Hematopoietic multipotent progenitor cell treated with erythropoietin and hydrocortisone succinate and interleukin-3 and kit ligand, for 4 days (in vitro differentiated cells): Measurements from ENCODE around the gene VIPR2.

Source experiments
- DNase-seq: peaks from one replicate; pipeline ENCODE4 v3.0.0-alpha.2; 2015

VIPR2 gene

DNA sequence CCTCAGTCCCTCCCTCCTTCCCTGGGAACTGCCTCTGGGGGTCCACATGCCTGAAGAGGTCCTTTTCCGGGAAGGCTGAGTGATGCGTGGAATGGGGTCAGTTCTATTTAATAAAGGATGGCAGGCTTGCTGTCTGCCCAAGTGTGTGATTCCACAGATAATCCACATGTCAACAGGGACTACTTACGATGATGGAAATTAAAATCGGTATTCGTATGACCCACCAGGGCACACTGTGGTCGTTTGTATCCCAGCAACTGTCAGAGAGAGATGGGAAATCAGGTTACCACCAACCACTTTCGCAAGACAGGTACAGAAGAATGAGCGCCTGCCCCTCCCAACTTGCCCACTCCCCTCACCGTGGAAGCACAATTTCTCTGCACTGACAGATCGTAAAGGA lies 110.3 kb downstream of the VIPR2 start:
- DNase-seq, result no peak

DNA sequence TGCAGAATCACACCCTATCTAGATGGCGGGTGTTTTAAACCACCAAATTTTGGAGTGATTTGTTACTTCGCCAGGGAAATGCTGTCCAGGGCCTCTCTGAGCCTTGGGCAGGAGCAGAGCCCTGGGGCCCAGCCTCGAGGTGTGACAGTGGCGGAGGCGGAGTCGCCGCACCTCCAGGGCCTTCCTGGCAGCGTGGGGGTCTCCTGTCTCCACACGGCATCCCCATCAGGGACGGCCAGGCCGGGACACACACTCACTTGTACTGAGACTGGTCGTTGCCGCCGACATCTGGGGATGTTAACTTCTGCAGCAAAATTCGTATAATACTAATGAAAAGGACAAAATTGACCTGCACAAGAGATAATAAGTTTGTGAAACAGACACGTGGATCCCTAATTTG lies 110.7 kb downstream of the VIPR2 start:
- no peak for DNase-seq

DNA sequence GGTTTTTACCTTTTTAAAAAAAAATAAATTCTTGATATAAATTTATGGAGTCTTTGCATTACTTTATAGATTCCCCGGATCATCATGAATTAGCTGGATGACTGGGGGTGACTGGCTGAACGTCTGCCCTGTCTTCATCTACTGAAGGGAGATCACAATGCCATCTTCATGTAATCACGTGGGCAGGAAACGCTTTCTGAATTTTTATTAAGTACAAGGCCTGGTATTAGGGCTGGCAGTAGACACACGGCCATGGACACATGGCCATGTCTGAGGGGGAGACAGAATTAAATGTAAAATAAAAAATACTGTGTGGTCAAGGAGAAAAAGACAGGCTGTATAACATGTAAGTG lies 111.2 kb downstream of the VIPR2 start:
- no peak for DNase-seq

DNA sequence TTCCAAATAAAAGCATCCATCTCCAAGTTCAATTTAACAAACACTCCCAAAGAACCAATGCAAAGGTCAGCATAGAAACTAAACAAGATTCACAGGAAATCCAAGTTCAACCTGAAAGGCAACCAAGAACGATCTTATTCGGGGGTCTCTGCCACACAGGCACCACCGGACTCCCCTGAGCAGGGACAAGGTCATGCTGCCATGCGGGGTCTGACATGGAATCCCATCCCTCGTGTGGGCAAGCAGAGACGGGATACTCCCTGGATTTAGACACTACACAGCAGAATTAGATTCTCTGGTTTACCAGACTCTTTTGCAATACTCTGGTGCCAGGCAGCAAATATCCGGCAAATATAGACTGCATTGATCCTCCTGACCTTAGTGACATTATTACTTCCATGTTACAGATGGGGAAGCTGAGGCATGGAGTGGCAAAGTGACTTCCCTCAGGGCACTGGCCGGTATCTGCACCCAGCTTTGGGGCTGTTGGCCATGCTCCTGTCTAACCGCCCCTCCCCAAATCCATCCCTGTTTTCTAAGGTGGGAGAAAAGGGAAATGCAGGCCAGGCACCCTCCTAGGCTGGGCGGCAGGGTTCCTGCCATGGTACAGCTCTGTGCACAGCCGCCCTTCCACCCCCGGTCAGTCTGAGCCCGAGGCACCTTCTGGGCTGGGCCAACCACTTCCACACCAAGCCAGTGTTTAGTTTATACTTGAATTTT lies 111.8 kb downstream of the VIPR2 start:
- DNase-seq, result no peak

DNA sequence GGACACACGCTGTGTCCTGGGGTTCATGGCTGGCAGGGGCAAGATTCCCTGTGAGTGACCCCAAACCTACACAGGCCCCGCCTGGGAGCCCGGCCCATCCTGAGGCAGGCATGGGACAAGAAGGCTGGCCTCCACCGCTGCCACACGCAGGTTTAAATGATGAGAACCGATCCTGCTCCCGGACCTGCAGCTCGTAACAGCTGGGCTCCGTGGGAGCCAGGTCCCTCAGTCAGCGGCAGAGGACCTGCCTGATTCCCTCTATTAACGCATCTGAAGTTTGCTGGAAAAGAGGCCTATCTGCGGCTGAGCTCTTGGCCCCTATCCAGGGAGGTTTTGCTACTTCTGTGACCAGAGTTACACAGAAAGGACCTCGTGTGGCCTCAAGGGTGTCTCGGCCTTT lies 112.3 kb downstream of the VIPR2 start:
- no peak for DNase-seq

DNA sequence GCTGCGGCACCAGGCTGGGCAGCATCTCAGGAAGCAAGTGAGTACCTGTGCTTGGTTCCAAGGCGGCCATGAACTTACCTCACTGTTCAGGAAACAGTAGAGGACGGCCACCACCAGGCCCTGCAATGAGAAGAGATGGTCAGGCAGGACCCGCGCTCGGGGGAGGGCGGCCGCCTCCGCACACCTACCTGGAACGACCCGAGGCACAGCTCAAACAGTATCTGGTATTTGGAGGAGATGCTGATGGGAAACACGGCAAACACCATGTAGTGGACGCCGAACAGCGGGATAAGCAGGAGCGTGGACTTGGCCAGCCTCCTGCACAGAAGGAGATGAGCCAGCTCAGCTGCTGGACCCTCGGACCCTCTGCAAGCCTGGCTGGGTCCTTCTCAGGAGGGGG lies 112.9 kb downstream of the VIPR2 start:
- DNase-seq, result no peak

DNA sequence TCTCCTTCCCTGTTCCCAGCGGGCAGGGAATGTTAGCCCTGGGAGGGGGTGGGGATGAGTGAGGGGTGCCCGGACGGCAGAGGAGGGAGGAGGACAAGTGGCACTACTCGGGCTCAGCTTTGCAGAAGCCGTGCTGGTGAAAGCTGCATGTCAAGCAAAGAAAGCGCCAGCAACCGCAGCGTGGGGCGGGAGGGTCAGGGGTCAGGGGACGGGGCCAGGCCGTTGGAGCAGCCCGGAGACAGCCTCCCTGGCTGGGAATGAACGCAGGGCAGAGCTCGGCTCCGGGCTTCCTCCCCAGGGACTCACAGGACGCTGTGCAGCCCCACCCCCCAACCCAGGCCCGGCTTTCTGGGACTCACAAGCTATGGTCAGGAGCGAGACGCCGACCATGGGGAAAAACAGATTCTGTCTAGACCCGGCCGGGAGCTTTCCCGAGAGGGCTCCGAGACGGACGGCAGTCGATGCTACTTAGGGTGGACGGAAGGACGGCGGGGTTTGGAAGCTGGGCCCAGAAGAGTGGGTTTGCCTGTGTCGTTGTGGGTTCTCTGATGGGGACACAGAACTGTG lies 113.4 kb downstream of the VIPR2 start:
- DNase-seq, result no peak

DNA sequence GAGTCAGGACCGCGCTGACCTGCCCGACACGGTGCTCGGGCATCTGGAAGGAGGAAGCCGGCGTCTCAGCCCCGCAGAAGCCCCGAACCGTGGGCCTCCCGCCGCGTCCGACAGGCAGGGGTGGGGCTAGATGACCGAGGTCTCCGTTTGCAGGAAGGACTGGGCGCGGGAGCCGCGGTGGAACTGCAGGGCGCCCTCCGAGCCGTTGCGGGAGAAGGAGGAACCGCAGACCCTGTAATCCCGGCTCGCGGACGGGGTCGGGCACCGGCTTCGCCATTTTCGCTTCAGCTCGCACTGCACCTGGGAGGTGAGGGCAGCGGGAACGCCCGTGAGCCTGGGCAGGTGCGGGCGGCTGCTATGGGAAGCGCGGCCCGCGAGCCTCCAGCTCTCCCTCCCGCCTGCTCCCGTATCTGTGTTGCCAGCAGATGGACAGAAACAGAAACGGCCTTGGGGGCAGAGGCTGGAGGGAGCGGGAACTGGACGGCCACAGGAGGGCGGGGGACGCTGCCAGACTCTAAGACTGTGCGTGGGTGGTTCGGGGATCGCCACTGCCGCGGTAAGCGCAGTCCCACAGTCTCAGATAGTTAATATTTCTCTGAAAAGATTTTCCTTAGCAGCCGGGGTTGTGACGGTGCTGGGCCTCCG lies 114.1 kb downstream of the VIPR2 start:
- DNase-seq, result peak; percentile 64

DNA sequence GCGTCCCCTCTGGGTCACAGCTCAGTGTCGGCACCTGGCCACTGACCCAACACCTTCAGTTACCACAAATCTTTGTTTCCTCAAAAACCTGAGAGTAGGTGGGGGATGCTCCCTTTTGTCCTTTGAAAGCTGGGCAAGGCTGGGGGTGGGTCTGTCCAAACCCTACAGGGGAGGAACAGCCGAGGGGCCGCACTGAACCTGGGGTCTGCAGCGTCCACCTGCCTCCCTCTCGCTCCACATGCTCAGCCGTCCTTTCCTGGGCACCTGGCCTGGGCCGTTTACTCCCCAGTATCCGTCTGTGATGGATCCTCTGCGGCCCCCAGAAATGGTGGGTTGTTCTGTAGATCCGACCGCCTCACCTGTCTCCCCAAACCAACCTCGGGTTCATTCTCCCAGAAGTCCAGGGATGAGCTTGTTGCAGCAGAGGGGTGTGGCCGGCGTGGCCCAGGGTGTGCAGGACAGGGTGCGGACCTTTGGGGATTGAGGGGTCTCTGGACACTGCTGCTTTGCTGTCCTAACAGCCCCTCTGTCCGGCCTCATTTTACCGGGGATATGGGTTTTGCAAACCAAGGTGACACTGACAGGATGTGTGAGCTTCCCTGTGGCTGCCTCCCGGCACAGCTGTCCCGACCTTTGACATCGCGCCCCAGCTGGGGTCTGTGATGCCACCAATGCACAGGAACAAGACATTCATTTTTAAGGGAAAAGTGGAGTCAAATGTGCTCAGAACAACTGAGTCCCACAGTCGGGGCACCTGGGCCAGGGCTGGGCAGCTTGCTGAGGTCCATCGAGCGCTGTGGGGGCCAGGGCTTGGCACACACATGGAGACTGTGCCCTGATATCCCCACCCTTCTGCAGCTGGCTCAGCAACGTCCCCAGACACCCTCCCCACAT lies 115.9 kb downstream of the VIPR2 start:
- no peak for DNase-seq

DNA sequence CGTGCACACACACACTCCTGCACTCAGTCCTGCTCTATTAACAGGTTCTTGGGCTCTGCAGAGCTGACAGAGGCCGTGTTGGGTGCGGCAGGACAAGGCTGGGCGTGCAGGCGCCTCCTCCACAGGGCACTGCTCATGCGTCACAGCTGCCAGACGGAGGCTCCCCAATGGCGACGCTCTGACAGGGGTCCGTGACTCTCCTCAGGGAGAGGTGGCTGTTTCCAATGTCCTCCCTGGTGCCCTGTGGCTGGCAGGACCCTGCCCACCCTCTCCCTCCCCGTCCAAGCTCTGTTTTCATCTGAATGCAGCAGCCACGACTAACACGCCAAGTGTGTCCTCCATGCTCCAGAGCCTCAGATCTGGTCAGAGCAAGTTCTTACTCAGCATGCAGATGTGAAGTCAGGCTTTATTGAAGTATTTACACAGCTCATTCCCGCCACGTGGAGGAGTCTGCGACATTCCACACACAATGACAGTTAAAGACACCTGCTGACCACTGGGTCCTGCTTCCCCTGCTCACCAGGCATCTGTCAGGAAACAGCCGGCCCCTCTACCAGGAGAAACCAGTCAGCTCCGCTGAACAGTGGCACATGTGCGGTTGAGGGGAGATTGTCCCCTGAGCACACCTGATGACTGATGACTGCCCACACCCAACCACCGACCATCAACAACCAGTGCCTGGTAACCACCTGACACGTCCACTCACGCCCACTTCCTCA lies 116.7 kb downstream of the VIPR2 start:
- no peak for DNase-seq

DNA sequence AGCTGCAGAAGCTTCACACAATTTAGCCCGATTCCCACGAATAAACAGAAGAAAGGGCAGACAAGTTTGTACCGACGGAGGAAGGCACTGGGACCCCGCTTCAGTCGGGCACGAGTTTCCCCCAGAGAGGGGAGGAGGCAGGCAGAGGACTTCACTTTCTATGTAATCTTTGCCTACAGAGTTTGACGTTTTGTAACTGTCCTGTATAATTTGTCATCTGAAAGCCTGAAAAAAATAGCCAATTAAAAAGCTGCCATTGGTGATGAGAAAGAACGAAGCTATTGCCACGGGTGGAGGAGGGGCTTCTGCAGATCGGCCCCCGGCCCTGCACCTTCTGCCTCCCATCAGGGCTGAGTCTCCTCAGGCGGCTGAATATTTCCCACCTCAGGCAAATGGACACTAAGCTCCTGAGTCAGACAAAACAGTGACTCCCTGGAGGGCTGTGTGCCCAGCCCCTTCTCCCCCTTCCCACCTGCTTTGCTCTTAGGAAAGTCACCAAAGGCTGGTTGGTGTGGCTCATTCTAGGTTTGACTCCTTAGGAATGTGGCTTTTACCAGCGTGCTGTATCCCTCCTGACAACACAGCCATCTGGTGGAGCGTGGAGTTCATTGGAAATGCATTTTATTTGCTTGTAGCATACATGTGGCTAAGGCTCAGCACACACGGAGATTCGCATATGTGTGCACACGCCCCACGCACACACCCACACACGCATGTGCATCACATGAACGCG lies 117.4 kb downstream of the VIPR2 start:
- no peak for DNase-seq

DNA sequence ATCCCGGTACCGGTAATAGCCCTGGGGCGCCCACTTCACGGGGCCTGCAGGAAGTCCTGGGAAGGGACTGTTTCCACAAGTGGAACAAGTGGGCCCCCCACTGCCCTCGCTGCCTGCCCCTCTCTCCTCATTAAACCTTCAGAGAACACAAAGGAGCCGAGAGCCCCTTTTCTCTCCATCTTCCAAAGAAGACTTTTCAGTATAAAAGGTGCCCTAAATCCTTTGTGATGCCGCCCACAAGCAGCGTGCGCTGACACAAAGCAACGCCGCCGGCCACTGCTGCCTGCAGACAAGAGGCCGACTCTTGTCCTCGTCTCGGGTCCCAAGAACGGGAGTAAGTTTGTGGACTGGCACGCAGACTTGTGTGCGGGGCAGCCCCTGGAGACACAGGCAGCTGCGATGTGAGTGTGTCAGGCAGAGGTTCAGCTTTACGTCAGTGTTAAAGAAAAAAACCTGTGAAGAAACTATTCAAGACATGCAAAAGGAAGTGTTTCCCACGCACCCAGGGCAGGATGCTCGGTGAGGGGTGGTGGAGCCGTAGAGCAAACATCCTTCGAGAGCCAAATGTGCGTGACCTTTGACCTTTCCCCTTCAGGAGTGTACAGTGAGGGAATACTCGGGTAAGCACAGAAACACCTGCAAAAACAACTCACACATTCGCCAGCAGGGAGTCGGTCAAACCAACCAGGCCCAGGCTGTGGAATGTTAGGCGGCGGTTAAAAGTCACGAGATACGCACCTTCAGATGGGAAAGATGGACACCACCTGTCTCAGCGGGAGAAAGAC lies 118.2 kb downstream of the VIPR2 start:
- no peak for DNase-seq

DNA sequence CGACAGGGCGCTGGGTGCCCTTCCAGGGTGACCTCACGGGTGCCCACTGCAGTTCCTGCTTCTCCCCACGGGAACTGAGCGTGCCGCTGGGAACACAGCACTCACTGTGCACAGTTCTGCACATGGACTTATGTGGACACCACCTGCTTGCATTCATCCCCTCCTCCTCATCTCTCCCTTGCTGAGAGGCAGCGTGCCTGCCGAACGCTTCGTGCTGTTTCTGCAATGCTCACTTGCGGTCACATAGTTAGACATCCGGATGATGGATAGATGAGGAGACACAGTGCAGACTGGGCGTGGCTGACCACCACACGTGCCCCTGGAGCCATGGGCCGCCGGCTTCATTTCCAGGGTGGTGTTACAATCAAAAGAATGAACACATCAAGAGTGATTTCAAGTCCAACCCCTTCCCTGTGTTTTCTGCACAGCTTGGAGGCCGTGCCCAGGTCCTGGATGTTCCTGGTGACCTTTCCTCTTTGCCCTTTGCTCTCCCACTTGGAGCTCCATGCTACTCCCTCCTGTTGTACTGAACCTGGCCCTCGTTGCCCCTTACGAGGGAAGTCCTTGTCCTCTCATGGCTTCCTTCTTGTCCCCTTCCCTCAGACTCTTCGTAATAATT lies 119.4 kb downstream of the VIPR2 start:
- DNase-seq, result no peak

DNA sequence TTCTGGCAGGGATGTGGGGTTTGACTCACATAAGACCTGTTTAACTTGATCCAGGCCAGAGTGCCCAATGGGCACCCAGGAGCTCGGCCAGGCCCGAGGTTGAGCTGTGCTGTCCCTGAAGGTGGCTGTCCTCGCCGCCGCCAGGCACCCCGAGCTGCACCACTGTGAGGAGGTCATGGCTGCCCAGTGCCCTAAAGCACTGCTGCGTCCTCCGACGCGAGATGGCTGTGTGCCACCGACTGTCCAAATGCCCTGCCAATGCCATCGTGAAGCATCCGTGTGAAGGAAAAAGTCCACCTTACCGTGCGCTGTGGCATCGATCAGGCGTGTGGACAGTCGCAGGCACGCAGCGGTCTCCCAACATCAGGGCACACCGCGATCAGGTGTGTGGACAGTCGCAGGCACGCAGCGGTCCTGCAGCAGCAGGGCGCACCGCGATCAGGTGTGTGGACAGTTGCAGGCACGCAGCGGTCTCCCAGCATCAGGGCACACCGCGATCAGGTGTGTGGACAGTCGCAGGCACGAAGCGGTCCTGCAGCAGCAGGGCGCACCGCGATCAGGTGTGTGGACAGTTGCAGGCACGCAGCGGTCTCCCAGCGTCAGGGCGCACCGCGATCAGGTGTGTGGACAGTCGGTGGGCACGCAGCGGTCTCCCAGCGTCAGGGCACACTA lies 120.3 kb downstream of the VIPR2 start:
- no peak for DNase-seq

DNA sequence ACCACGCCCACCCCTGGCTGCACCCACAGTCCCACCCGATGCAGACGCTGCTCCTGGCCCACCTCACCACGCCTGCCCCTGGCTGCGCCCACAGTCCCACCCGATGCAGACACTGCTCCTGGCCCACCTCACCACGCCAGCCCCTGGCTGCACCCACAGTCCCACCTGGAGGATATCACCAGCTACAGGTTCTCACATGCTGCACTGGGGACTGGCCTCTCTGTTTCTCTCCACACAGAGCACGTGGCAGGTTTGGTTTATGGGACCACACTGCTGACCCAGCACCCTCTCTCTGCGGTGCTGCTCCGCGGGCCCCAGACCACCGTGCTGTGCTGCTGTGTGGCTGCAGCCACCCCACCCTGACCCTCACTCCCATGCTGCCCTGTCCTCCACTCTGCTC lies 120.9 kb downstream of the VIPR2 start:
- DNase-seq, result no peak

DNA sequence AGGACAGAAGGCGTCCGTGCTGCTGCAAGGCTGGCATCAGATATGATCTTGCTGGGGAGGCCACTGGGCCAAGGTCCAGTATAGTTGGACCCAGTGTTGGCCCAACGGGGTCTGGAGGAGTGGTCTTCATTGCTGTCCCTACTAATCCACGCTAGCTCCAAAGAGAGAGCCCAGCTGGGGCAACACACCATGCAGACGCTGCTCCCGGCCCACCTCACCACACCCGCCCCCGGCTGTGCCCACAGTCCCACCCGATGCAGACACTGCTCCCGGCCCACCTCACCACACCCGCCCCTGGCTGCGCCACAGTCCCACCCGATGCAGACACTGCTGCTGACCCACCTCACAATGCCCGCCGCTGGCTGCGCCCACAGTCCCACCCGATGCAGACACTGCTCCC lies 121.5 kb downstream of the VIPR2 start:
- DNase-seq, result no peak

DNA sequence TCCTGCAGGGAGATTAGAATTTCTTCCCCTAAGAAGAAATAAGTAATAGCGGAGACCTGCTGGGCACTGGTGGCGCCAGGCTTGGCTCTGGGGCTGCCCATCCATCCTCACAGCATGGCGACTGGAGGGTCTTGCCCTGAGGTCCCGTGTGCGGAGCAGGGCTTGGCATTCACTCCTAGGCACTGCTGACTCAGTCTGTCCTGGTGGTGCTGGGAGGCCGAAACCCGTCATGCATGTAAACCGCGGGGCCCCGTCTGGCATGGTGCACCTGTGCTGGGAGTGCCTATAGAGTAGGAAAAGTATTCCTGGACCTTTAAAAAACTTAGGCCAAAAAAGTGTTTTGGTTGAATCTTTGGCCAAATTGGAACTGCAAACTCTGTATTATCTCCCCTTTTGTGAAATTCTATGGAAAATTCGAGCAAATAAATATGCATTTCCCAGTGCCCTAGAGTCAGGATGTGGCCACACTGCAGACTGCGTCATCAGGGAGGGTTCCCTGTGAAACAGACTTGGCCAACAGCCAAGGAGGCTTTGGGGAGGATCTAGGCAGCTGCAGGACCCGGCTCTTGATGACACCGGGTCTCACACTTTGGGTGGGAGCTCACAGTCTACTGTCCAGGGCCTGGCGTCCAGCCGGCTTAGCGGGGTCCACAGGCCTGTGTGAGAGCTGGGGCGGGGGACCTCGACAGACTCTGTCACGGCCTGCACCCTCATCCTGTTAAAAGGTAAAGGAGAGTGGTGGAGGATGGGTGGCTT lies 122.3 kb downstream of the VIPR2 start:
- no peak for DNase-seq

DNA sequence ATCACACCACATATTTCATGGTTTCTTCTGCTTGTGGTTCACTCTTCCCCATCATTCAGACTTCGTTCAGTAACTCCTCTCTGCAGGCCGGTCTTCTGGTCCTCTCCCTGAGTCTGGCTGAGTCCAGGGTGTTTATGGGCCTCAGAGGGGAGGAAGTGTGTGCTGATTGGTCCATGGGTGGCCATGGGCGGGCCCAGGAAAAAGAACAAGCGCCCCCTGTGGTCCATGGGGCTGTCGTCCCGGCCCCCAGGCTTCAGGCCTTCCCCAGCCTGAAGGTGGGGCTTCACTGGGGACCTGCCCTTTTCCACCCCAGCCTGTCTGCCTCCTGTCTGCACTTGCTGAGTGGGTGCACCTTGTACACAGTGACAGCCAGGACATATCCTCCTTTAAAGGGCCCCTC lies 123.7 kb downstream of the VIPR2 start:
- DNase-seq, result no peak

DNA sequence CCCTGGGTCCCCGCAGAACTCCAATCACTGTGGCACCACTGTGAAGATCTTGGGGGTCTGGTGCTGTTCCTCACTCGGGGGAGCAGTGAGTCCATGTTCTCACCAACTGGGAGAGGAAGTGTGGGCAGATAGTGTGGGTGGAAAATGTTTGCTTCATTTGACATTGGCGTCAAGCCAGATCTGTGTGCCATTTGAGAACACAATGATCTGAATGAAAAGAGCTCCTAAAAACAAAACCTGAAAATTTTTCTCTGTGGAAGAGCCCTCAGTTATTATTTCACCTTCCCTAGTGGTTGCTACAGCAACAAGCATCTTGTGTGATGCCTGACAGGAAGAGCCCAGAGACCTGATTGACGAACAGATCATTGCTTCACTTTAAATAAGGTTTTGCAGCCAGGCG lies 125.6 kb downstream of the VIPR2 start:
- DNase-seq, result peak; percentile 50

DNA sequence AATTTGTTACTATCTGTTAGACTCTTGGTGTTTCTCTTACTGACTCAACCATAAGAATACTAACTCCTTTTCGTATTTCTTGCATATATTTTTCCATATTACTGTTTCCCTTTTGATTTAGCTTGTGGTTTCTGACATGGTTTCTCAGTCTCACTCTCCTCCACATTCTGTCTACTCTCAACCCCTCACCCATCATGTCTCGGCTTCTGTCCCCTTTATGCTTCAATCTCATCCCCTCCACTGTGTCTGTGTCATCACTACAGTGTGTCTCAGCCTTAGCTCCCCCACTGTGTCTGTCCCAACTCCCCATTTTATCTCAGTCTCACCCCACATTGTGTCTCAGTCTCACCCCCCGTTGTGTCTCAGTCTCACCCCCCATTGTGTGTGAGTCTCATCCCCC lies 126.9 kb downstream of the VIPR2 start:
- no peak for DNase-seq
